OCI-LY7 (cell line): ENCODE measurements around the gene BEST2. TPM values are rescaled to one million over a fixed set of nuclear protein-coding genes. Genes with fewer than 3 reads are reported as not detected.

Source experiments
- BruUV-seq: library from RNA; stranded (reverse); fragments of 400-500 nt; replicated peaks from 2 replicates; lab custom pipeline; 2021; lab: Mats Ljungman, UMichigan
- CTCF ChIA-PET: fragments of 300-600 bp; sonication (Branson Sonifier 250); formaldehyde crosslinking; loops from one replicate; lab custom pipeline; 2022; ENCODE audit warnings: antibody characterized with exemption; ENCODE audit not compliant: unreplicated experiment; lab: Charles Lee
- POLR2A ChIA-PET: fragments of 300-600 bp; sonication (Branson Sonifier 250); formaldehyde crosslinking; loops from one replicate; lab custom pipeline; 2022; ENCODE audit warnings: antibody characterized with exemption; lab: Charles Lee
- DNase-seq: peaks from one replicate; pipeline ENCODE4 v3.0.0-alpha.2; 2015; ENCODE audit warnings: low spot score
- H2AFZ ChIP-seq: fragments of 200-600 bp; sonication (generic), shearing (Covaris generic); 2 replicates; pipeline ENCODE4 v1.6.1; 2014; ENCODE audit warnings: mild to moderate bottlenecking, antibody characterized with exemption, low read length, moderate library complexity
- H3K27ac ChIP-seq: fragments of 200-600 bp; sonication (generic); 2 replicates; pipeline ENCODE4 v1.5.1; 2014; ENCODE audit warnings: mixed run types, low read depth, mild to moderate bottlenecking, moderate library complexity, low read length, inconsistent platforms; ENCODE audit not compliant: poor library complexity, severe bottlenecking
- H3K36me3 ChIP-seq: fragments of 200-600 bp; sonication (generic); 2 replicates; pipeline ENCODE4 v1.6.1; 2014; ENCODE audit warnings: mild to moderate bottlenecking, antibody characterized with exemption, low read length, moderate library complexity, mixed read lengths; ENCODE audit not compliant: insufficient read depth
- H3K4me1 ChIP-seq: fragments of 200-600 bp; sonication (generic); 2 replicates; pipeline ENCODE4 v1.5.1; 2014; ENCODE audit warnings: mild to moderate bottlenecking, low read length; ENCODE audit not compliant: insufficient read depth, poor library complexity, severe bottlenecking
- H3K4me2 ChIP-seq: fragments of 200-600 bp; sonication (generic); 2 replicates; pipeline ENCODE4 v1.6.1; 2014; ENCODE audit warnings: mild to moderate bottlenecking, low read length
- H3K4me3 ChIP-seq: fragments of 200-600 bp; sonication (generic); 2 replicates; pipeline ENCODE4 v1.5.1; 2014; ENCODE audit warnings: mild to moderate bottlenecking, low read depth, low read length; ENCODE audit not compliant: poor library complexity, severe bottlenecking
- H3K79me2 ChIP-seq: fragments of 200-600 bp; sonication (generic); 2 replicates; pipeline ENCODE4 v1.6.1; 2016; ENCODE audit warnings: low read depth, mild to moderate bottlenecking, low read length, moderate library complexity, mixed read lengths; ENCODE audit not compliant: insufficient read depth
- H3K9me2 ChIP-seq: fragments of 200-600 bp; sonication (generic); 2 replicates; pipeline ENCODE4 v1.6.1; 2016; ENCODE audit warnings: mild to moderate bottlenecking, low read length, mixed read lengths; ENCODE audit not compliant: insufficient read depth
- H3K9me3 ChIP-seq: fragments of 200-600 bp; sonication (generic); 2 replicates; pipeline ENCODE4 v1.6.1; 2014; ENCODE audit warnings: mild to moderate bottlenecking, mixed run types, low read length, mixed read lengths
- H4K20me1 ChIP-seq: fragments of 200-600 bp; sonication (generic); 2 replicates; pipeline ENCODE4 v1.6.1; 2014; ENCODE audit warnings: mild to moderate bottlenecking, antibody characterized with exemption, low read length, moderate library complexity, mixed read lengths; ENCODE audit not compliant: insufficient read depth
- EZH2phosphoT487 ChIP-seq: fragments of 200-600 bp; sonication (generic); IDR thresholded peaks from 2 replicates; pipeline ENCODE4 v1.6.1; 2018; ENCODE audit warnings: low read depth, borderline replicate concordance, mild to moderate bottlenecking, mixed run types, antibody characterized with exemption, low read length, moderate library complexity, mixed read lengths
- intact Hi-C: fragments of 100-400 bp; cut with micrococcal nuclease; formaldehyde crosslinking; loops from one replicate; pipeline ENCODE4 v1.10.0; 2022; ENCODE audit not compliant: unreplicated experiment
- total RNA-seq, 2 experiments: library from RNA; depleted of rRNA in 1 of 2; stranded (reverse); fragments of >200 nt in 1 of 2; shearing (Covaris generic) in 1 of 2; gene quantifications; 2 replicates each; pipeline ENCODE4 v1.2.3, GENCODE V29; 2014 to 2022
- TF ChIP-seq, protein P1 (sequence below): fragments of 200-600 bp; sonication (generic); conservative IDR thresholded peaks from 2 replicates; pipeline ENCODE4 v1.5.1; 2014; ENCODE audit warnings: mild to moderate bottlenecking, antibody characterized with exemption, low read length, moderate library complexity, mixed read lengths

The BEST2 gene
- total RNA-seq, 2 experiments from 2014 or later, result not detected

DNA sequence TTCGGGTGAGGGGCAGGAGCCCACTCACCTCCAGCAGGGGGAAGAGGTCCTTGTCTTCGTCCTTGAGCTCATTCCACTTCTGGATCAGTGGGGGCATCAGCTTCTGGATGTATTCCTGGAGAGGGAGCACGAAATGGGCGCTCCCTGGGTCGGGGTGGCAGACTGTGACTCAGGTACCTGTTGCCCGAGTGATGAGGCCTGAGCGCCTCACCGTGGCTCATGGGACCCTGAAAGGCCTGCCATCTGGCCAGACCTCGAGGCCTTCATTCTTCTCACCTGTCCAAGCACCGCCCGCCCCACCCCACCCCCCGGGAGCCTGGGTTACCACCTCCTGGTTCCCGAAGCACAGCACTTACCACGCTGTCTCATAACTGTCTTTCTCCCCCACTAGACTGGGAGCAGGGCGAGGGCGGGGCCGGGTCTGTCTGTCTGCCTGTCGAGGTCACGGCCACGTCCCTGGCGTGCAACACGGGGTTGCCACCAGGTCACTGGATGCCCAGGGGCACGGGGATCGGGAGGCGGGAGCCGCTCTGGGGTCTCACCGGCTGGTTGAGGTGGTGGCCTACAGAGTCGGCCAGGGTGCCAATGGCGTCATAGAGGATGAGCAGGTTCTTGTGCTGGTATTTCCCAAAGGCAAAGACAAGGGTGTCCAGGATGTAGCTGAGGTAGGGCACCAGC lies 45.8 kb upstream of the BEST2 start:
- no peaks in the 10 kb centered on the region for H3K4me1 ChIP-seq
- no peaks in the 10 kb centered on the region for H3K79me2 ChIP-seq
- no peaks in the 10 kb centered on the region for H4K20me1 ChIP-seq
- POLR2A ChIA-PET, result no interaction called here
- DNase-seq, result no peak
- intact Hi-C loops, result no loop called here
- H3K36me3 ChIP-seq, result peaks cover 99% of the 10 kb centered on the region
- CTCF ChIA-PET, result no interaction called here
- H3K9me3 ChIP-seq, result no peaks in the 10 kb centered on the region
- H2AFZ ChIP-seq, result no peak overlapping the region
- no peak overlapping the region for H3K4me2 ChIP-seq
- H3K9me2 ChIP-seq, result no peaks in the 10 kb centered on the region
- TF ChIP-seq EZH2phosphoT487, result no peak
- TF ChIP-seq, protein P1, sequence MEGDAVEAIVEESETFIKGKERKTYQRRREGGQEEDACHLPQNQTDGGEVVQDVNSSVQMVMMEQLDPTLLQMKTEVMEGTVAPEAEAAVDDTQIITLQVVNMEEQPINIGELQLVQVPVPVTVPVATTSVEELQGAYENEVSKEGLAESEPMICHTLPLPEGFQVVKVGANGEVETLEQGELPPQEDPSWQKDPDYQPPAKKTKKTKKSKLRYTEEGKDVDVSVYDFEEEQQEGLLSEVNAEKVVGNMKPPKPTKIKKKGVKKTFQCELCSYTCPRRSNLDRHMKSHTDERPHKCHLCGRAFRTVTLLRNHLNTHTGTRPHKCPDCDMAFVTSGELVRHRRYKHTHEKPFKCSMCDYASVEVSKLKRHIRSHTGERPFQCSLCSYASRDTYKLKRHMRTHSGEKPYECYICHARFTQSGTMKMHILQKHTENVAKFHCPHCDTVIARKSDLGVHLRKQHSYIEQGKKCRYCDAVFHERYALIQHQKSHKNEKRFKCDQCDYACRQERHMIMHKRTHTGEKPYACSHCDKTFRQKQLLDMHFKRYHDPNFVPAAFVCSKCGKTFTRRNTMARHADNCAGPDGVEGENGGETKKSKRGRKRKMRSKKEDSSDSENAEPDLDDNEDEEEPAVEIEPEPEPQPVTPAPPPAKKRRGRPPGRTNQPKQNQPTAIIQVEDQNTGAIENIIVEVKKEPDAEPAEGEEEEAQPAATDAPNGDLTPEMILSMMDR, result no peak
- no TSS peak for BruUV-seq
- no peak overlapping the region for H3K27ac ChIP-seq
- no peak overlapping the region for H3K4me3 ChIP-seq

GRCh38 chr19:12706332-12706718 lies 45.3 kb upstream of the BEST2 start:
- ChIA-PET CTCF (no interaction called here), POLR2A (no interaction called here)
- intact Hi-C loops, result no loop called here
- Histone ChIP-seq H3K36me3 (peaks cover 99% of the 10 kb centered on the region), H3K27ac (no peak overlapping the region), H3K4me3 (no peak overlapping the region), H3K4me2 (no peak overlapping the region), H3K9me3 (no peaks in the 10 kb centered on the region), H3K79me2 (no peaks in the 10 kb centered on the region), H3K4me1 (no peaks in the 10 kb centered on the region), H2AFZ (no peak overlapping the region), H3K9me2 (no peaks in the 10 kb centered on the region), H4K20me1 (no peaks in the 10 kb centered on the region)
- TF ChIP-seq, protein P1, result no peak
- DNase-seq, result no peak
- no TSS peak for BruUV-seq

DNA sequence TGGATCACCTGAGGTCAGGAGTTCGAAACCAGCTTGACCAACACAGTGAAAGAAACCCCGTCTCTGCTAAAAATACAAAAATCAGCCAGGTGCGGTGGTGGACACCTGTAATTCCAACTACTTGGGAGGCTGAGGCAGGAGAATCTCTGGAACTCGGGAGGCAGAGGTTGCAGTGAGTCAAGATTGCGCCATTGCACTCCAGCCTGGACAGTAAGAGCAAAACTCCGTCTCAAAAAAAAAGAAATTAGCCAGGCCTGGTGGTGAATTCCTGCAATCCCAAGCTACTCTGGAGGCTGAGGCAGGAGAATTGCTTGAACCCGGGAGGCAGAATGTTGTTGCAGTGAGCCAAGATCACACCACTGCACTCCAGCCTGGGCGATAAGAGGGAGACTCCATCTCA lies 43.0 kb upstream of the BEST2 start:
- no peaks in the 10 kb centered on the region for H3K9me2 ChIP-seq
- no peaks in the 10 kb centered on the region for H3K4me1 ChIP-seq
- H3K4me3 ChIP-seq, result no peak overlapping the region
- H3K9me3 ChIP-seq, result no peaks in the 10 kb centered on the region
- no peak overlapping the region for H3K4me2 ChIP-seq
- no peak overlapping the region for H3K27ac ChIP-seq
- intact Hi-C loops, result no loop called here
- H4K20me1 ChIP-seq, result no peaks in the 10 kb centered on the region
- DNase-seq, result no peak
- CTCF ChIA-PET, result no interaction called here
- no peaks in the 10 kb centered on the region for H3K79me2 ChIP-seq
- H3K36me3 ChIP-seq, result peaks cover 95% of the 10 kb centered on the region
- no peak for TF ChIP-seq EZH2phosphoT487
- TF ChIP-seq, protein P1, result no peak
- H2AFZ ChIP-seq, result no peak overlapping the region
- POLR2A ChIA-PET, result no interaction called here
- no TSS peak for BruUV-seq
